GM21576 (cell line): ENCODE results near the gene MMUT.
"Not testable (repeated sequence)": the region's sequence is repeated elsewhere in the genome, so short reads cannot be mapped to it uniquely, and the experiment has no call there.

Experiments
- ATAC-seq: cut with Tn5 transposase; IDR thresholded peaks from one replicate; pipeline ENCODE4 v1.9.1; 2021; ENCODE audit warnings: mild to moderate bottlenecking, moderate library complexity; ENCODE audit not compliant: unreplicated experiment

Gene MMUT

DNA sequence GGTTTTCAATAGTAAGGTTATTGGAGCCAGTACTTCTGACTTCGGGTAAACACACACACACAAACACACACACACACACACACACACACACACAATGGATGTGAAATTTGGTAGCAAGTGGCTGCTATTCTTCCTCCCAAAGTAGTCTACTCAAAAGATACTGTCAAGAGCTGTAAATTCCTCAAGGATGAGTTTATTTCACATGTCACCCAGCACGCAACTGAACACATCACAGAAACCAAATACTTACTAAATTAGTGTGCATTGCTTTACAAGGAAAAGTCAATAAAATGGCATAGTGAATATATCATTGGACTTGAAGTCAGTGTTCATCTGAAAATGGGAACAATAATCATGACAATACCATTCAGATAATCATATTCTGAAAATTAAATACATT lies 32.9 kb downstream of the MMUT start:
- ATAC-seq, result no peak

DNA sequence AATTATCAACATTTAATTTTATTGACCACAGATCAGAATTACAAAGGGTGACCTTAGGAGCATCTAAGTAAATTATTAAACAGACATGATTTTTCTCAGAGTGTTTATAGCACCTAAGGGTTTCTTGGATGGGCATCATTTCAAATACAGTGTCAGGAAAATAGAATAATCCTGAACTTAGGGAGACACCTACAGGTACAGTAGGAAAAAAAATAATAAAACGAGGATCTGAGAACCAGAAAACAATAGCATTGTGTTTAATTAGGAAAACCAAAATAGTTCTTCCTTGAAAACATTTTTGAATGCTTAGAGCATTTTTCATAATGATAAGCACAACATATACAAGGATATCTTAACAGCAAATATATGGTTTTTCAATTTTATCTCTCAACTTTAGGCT lies 39.2 kb downstream of the MMUT start:
- ATAC-seq, result no peak

DNA sequence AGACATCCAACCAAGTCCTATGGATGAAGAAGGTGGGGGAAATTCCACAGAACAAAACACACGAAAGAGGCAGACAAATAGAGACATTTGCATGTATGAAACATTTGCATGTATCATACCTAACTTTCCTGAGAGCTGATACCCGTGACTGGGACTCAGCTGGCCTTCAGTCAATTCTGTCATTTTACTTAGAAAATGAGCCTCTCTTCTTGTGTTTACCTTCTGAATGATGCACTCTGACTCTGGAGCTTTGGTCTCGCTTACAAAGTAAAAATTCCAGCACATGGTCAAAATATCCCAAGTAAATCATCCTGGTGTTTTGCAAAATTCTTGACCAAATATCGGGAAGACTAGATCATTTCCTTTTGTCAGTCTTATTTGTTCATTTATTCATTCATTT lies 46.9 kb downstream of the MMUT start:
- no peak for ATAC-seq

DNA sequence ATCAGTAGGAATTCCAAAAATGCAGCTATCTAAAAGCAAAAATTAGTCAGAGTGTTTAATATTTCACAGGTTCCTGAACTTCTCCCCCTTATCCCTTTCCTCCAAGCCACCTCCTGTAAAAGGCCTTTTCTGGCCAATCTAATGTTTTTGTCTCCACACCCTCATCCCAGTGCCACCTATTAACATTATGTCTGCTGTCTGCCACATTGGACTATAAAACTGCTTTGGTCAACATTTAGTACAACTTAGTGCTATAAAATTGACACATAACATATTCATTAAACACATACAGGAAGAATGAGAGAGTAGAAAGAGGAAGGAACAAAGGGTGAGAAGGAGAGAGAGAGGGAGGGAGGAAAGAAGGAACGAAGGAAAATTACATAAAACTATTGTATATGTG lies 47.7 kb downstream of the MMUT start:
- ATAC-seq, result no peak

DNA sequence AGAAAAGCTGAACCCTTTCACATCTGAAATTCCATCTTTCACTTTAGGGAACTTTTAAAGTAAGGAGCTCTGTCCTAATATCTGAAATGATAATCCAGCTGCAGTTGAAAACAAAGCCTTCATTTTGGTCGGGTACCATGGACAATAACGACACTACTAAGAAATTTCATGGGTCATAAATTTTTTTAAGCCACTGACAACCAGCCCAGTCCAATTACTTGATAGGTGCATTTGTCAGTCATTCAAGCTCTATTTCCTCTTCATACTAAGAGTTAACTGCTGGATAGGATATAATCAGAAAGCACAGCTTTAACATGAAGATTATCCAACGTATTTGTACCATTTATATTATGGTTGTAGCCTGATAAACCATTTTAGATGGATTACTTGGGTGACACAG lies 52.5 kb downstream of the MMUT start:
- ATAC-seq, result no peak

DNA sequence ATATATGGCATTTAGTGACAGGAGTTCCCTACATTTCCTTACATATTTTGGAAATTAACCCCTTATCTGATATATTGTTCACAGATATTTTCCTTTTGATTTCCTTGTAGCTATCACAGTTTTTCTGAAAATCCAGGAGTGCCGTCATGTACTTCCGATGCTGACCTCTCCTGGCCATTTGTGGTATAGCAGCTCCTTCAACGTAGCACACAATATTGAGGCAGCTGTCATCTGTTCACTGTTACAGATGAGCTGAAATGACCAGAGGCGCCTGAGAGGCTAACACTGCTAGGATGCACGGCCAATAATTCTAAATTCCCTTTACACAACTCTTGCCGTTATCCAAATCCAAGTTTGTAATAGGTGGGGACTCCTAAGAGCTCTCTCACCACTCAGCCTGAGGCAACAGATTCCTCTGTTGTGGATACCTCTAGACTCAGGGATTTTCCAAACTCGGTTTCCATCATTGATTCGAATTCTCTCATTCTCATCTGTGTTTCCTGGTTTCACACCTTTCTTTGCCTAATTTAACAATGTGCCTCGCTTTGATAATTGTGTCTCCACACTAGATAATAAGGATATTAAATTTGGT lies 53.0 kb downstream of the MMUT start:
- ATAC-seq, result peak; percentile 92

DNA sequence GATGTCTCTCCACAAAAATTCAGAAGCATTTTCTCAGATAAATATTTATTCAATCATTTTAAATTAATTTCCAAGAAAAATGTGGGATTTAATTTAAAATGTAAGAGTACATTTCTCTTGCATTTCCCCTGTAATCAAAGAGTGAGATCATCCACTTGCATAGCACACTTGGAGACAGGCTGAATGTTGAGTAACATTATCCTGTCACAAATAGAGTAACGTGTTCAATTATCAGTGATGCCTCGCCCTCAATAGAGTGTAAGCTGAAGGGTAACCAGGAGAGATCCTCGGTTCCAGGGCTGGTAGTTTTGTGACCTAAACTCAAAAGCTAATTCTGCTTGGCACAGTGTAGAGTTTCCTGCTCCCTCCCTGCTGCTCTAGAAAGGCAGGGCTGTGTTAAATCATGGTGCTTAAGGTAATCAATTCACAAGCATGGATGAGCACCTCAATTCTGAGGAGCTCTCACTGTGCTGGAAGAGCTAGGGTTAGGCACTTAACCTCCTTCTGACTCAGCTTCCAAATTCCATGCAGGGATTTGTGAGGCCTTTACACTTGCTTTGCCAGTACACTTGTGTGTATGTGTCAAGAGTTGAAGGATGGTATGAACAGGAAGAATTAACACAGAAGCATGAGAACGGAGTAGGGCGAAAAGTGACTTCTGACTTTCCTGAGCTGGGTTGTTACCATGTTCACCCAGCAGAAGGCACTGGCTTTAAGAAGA lies 56.6 kb downstream of the MMUT start:
- ATAC-seq, result no peak

DNA sequence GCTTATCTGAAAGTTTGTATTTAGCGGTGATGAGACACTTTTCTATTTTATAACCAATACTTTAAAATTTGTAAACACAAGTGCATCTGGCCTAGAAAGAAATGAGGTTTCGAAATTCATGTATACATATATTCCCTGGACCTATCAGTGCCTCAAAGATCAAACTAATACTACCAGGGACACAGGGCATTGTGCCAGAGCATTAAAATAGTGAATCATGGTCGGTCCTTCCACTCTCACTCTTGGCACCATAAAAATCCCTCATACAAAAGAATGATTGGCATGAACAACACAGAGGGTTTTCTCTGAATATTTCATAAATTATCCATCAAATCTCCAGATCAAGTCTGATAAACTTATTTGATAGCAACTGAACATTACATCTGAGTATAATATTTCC lies 62.0 kb downstream of the MMUT start:
- no peak for ATAC-seq

DNA sequence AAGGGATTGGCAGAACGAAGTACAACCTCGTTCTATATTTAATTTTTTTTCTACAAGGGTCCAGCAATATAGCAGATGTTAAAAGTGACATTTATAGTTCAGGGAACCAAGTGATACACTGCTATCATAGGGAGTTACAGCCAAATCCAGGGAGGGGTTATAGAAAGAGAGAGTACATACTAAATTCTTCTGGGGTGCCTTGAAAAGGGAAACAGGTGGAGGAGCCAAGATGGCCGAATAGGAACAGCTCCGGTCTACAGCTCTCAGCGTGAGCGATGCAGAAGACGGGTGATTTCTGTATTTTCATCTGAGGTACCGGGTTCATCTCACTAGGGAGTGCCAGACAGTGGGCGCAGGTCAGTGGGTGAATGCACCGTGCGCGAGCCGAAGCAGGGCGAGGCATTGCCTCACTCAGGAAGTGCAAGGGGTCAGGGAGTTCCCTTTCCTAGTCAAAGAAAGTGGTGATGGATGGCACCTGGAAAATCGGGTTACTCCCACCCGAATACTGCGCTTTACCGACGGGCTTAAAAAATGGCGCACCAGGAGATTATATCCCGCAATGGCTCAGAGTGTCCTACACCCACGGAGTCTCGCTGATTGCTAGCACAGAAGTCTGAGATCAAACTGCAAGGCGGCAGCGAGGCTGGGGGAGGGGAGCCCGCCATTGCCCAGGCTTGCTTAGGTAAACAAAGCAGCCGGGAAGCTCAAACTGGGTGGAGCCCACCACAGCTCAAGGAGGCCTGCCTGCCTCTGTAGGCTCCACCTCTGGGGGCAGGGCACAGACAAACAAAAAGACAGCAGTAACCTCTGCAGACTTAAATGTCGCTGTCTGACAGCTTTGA lies 76.2 kb downstream of the MMUT start:
- ATAC-seq, result not testable (repeated sequence)

DNA sequence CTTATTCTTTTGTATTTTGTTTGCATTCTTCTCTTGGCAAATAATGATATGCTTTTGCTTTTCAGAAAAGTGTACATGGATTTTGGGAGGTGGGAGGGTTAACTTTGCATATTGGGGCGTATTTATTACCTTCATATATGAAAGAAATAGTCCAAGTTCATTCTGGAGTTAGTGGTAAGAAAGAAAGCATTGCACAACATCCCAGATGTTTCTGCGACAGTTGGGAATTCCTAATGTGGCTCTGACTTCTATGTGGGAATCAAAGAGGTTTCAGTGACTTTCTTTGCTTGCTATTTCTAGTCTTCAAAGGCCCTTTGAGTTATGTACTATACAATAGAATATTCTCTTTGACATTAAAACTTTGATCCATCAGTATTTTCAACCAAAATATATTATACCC lies 78.1 kb downstream of the MMUT start:
- ATAC-seq, result no peak
